ENCODE data around the gene CNTNAP2.
A peak's percentile ranks its signal among the peaks of the same experiment; 100 is the strongest.
"Not testable (repeated sequence)": the region's sequence is repeated elsewhere in the genome, so short reads cannot be mapped to it uniquely, and the experiment has no call there.

Gene CNTNAP2

GRCh38 chr7:148397551-148397950, 2280.9 kb downstream of the CNTNAP2 start:
- DNase-seq: no peak

GRCh38 chr7:148397985-148398384, 2281.4 kb downstream of the CNTNAP2 start:
- DNase-seq: no peak

DNA sequence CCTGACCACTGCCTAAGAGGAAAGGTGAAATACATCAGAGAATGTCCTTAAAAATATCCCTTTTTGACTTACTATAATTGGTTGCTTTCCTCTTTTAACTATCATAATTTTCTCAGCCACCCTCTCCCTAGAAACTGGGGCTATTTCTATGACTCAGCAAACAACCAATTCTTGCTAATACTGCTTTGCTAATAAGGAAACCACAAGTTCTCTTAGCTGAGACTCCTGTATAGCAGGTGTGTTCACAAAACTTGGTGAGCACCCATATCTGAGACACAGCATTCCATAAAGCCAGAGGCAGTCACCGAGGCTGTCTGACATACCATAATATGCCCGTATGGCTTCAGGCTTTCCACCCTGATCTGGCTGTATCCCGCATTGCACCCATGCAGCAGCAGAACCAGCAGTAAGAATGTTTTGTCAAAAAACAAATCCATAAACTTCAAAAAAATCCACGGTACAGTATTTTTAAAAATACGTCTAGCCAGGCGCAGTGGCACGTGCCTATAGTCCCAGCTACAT, 2282.3 kb downstream of the CNTNAP2 start:
- no peak for DNase-seq

- no peak for DNase-seq
Measured at GRCh38 chr7:148400101-148400500, 2283.5 kb downstream of the CNTNAP2 start.

DNA sequence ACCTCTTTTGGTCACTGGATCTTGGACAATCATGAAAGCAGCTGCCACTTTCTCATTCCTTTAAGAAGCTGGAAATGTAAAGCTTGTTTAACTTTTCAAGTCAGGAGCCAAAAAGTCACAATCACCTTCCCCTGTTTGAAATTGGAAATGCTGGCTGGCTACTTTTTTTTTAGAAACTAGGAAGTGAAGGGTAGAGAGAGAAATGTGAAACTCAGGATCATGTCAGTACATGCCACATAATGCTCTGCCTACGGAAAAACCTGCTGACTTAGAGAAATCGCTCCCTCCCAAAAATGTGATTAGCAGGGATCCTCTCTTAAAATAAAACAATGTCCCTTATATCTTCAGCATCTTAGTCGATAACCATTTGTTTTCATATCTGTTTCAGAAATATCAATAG, 2285.6 kb downstream of the CNTNAP2 start:
- peak; percentile 18 for DNase-seq

DNA sequence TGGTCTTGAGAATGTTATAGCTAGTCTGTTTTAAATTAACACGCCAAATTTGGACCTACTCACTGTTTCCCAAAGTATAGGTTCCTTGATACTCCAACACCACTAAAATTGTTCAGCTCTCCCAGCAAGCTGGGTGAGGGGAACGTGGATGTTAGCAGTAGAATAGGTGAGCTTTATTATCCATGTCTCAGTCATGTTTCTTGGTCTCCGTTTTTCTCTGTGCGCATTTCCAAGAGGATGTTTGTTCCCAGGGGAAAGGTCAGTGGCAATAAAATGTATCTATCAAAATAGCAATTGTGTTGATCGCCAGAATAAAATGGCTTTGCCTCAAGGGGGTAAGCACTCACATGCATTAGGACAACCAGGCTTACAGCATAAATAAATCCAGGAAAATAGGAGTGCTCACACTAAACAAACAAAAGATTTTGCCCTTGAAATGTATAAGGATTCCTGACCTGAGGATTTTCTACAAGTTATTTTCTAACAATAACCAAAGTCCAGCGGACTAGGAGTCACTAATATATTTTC, 2286.9 kb downstream of the CNTNAP2 start:
- DNase-seq: no peak

- DNase-seq: no peak
Measured at GRCh38 chr7:148408307-148408706, 2291.7 kb downstream of the CNTNAP2 start.

DNA sequence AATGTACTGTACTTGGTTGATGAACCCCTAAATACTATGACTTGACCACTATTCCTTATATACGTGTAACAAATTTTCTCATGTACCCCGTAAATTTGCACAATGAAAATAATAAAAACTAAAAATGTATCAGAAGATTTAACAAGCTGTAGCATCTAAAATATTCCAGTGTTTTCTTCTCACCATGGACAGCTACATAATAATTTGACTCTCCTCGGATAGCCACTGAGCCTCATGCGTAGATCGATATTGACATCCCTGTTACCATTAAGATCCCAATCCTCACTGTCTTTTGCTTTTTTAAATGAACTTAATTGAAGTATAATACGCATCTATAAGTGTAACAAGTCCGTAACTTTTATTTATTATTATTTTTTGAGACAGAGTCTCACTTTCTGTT, 2294.3 kb downstream of the CNTNAP2 start:
- no peak for DNase-seq

GRCh38 chr7:148412691-148413090, 2296.1 kb downstream of the CNTNAP2 start:
- DNase-seq: no peak

- DNase-seq: no peak
Measured at GRCh38 chr7:148419856-148420832, 2303.5 kb downstream of the CNTNAP2 start.

- DNase-seq: no peak
Measured at GRCh38 chr7:148422030-148422429, 2305.4 kb downstream of the CNTNAP2 start.

DNA sequence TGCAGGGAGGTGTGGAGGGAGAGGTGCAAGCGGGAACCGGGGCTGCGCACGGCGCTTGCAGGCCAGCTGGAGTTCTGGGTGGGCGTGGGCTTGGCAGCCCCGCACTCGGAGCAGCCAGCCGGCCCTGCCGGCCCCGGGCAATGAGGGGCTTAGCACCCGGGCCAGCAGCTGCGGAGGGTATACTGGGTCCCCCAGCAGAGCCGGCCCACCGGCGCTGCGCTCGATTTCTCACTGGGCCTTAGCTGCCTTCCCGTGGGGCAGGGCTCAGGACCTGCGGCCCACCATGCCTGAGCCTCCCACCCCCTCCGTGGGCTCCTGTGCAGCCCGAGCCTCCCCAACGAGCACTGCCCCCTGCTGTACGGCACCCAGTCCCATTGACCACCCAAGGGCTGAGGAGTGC, 2309.8 kb downstream of the CNTNAP2 start:
- not testable (repeated sequence) for DNase-seq

GRCh38 chr7:148430690-148431089, 2314.1 kb downstream of the CNTNAP2 start:
- not testable (repeated sequence) for DNase-seq

DNA sequence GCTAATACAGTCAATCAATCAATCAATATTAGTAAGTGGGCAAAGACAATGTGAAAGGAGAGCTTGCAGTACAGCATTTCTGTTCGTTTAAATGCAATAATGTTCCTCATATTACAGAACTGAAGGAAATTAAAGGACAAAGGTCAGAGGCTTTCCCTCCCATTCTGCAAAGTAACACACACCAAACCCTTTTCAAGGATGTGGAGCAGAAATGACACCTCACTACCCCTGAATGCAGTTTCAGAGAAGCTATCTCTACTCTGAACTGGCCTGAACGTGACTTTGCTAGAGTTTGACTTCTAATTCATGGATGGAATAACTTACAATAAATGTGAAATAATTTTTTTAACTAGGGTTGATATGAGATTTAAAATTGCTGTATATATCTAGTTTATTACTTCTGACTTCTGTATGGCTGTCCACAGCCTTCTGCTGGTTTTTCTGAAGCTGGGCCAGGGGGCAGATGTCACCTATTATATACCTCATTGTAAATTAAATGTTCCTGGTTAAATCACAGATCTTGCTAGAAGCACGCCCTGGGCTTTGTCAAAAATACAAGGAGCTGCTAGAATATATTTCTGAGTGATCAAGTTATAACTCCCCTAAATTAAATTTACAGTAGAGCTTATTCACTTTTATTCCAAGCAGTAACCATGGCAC, 2317.1 kb downstream of the CNTNAP2 start:
- no peak for DNase-seq

GRCh38 chr7:148434181-148434757, 2317.7 kb downstream of the CNTNAP2 start:
- no peak for DNase-seq

DNA sequence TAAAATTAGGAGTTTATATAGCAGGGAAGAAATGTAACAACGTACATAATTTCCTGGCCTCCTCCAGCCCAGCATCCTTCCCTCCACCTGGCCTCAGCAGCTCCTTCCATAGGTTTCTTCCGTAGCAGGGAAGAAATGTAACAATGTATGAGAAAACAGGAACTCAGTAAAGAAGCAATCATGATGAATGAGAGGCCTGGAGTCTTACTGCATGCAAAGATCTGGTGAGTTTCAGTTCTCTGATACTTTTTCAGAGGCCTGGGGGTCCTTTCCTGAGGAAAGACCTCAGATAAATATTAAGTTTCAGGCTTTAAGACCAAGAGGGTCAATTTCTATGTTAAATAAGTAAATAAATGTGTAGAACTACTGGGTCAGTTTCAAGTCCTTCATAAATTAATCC, 2318.3 kb downstream of the CNTNAP2 start:
- no peak for DNase-seq

DNA sequence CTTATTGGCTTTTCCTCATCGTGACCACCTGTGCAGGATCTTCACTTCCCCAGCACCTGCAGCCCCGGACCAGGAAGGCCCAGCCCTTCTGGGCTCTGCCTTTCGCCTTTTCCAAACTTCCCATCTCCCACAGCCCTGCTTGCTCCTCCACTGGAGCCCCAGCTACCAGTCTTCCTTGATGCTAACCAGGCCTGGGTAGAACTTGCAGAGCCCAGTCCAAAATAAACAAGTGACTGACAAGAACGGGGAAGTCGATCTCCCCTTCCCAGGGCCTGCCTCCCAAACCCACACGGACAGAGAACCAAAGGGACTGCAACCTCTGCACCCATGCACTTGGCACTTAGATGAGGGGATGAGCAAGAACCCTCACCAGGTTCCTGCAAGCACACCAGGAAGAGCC, 2319.1 kb downstream of the CNTNAP2 start:
- DNase-seq: no peak

- no peak for DNase-seq
Measured at GRCh38 chr7:148436135-148436534, 2319.5 kb downstream of the CNTNAP2 start.

DNA sequence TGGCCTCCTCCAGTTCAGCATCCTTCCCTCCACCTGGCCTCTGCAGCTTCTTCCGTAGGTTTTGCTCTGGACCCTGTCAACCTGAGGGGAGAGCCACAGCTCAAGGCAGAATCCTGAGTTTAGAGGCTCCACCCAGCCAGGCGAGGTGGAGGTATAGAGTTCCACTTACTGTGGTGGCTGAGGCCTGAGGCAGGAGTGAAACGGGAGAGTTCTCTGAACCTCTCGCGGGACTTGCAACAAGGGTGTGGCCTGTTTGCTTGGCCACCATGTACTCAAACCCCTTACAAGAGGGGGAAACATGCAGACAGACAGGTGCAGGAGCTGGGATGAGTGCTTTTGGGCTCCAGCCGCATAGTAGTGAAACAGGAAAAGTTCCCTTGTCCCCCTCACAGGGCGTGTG, 2320.0 kb downstream of the CNTNAP2 start:
- no peak for DNase-seq

DNA sequence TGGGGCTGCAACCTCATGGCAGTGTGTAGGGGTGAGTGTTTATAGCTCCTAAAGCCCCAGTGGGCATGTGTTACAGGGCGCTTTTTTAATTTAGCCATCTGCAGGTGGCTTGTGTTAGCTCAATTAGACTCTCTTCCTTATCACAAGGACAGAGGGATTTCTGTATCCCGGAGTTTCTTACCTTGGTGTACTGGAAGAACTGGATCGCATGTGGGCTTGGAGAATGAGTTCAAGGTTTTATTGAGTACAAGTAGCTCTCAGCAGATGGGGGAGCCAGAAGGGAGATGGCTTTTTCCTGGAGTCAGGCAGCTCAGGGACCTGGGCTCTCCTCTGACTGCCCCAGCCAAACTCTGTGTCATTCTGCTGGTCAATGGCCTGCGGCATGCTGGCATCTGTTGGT, 2320.4 kb downstream of the CNTNAP2 start:
- DNase-seq: no peak

DNA sequence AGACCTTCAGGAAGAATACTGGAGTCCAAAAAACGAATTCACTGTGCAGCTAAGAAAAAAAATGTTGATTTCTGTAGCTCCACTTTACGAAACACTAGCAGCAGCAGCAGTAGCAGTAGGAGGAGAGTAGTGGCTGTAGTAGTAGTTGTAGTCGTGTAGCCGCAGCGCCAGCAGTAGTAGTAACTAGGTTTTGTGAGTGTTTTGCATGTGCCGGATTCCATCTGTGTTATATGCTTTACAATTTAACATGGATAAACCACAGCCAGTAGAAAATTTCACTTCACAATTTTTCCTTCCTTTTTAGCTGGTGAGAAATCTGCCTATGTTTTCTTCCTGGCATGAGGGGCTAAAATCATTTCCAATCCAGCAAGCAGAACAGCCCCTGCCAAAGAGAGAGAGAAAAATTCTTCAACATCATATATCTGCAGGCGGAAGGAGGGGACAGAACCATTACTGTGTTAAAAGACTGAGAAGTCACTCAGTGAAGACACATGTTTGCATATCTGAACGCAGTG, 2325.6 kb downstream of the CNTNAP2 start:
- no peak for DNase-seq

DNA sequence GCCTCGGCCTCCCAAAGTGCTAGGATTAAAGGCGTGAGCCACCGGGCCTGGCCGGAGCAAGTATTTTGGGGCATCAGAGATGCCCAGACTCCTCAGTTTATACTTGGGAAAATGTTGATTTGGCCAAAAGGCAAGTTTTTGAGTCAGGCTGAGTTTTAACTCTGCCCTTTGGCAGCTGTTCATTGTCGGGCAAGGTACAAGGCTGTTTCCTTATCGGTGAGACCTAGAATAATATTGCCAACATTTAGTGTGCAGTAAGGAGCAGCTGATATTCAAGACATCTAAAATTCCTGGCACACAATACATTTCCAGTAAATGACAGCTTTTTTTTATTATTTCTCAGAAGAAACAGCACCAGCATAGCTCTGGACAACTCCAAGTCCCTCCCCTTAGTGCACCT, 2326.3 kb downstream of the CNTNAP2 start:
- no peak for DNase-seq
